Liver (tissue), 2 donors: Measurements from ENCODE around the gene SORL1.

ENCODE experiments used
- CTCF ChIP-seq: fragments of 150-350 bp; IDR thresholded peaks from 2 replicates; pipeline ENCODE4 v1.5.1; 2017; ENCODE audit warnings: improper control_type of control experiment, low read depth, low read length; ENCODE audit not compliant: missing input control
- FOXA1 ChIP-seq: IDR thresholded peaks from 2 replicates; pipeline ENCODE4 v1.6.1; 2016; ENCODE audit warnings: antibody characterized with exemption
- donor health status: healthy.

- TF ChIP-seq CTCF = no peak
- no peak for TF ChIP-seq FOXA1
Observed at GRCh38 chr11:121414141-121414913, 37.8 kb upstream of the SORL1 start.
